Lung (tissue), 12 donors: ENCODE results near the gene BABAM2. TPM values are rescaled to one million over a fixed set of nuclear protein-coding genes. Genes with fewer than 3 reads are reported as not detected.

Experiments used
- ATAC-seq: fragments of 200-7000 bp; cut with Tn5 transposase; one replicate; pipeline ENCODE4 v1.9.1; 2020; ENCODE audit warnings: moderate number of reproducible peaks; ENCODE audit not compliant: insufficient read depth, low FRiP score
- DNase-seq, 3 donors: peaks; one replicate each; pipeline ENCODE4 v3.0.0-alpha.2; 2013 to 2017
- H3K27ac ChIP-seq, 2 donors: one replicate each; pipeline ENCODE4 v1.5.1; 2013; ENCODE audit warnings: mild to moderate bottlenecking in 2 of 2, moderate library complexity in 2 of 2, control low read depth in 1 of 2, inconsistent platforms in 1 of 2, low read depth in 1 of 2, low read length in 1 of 2
- H3K27me3 ChIP-seq, 3 donors: one replicate each; pipeline ENCODE4 v1.5.1; 2013; ENCODE audit warnings: low read length in 2 of 3; ENCODE audit not compliant: control insufficient read depth in 3 of 3, insufficient read depth in 3 of 3
- H3K36me3 ChIP-seq, 4 donors: one replicate each; pipeline ENCODE4 v1.5.1; 2013; ENCODE audit warnings: low read length in 4 of 4, mild to moderate bottlenecking in 1 of 4, moderate library complexity in 1 of 4; ENCODE audit not compliant: control insufficient read depth in 4 of 4, insufficient read depth in 4 of 4
- H3K4me1 ChIP-seq, 5 donors: one replicate each; pipeline ENCODE4 v1.5.1; 2013; ENCODE audit warnings: low read length in 5 of 5, mild to moderate bottlenecking in 2 of 5, moderate library complexity in 1 of 5; ENCODE audit not compliant: control insufficient read depth in 5 of 5, insufficient read depth in 5 of 5
- H3K4me3 ChIP-seq: one replicate; pipeline ENCODE4 v1.5.1; 2013; ENCODE audit warnings: mild to moderate bottlenecking, control low read depth, moderate library complexity
- H3K9ac ChIP-seq, 2 donors: one replicate each; pipeline ENCODE4 v1.5.1; 2013; ENCODE audit warnings: low read length in 2 of 2, control low read depth in 1 of 2; ENCODE audit not compliant: insufficient read depth in 1 of 2
- H3K9me3 ChIP-seq, 4 donors: one replicate each; pipeline ENCODE4 v1.5.1; 2013; ENCODE audit warnings: low read length in 3 of 4, mild to moderate bottlenecking in 1 of 4, moderate library complexity in 1 of 4; ENCODE audit not compliant: control insufficient read depth in 4 of 4, insufficient read depth in 3 of 4
- WGBS, 2 donors: extraction: QIAGEN DNeasy Blood & Tissue Kit; methylation state at CpG; one replicate each; pipeline ENCODE4 v1.1.7; 2013; 5-methylcytosine and 5-hydroxymethylcytosine counted together
- polyA plus RNA-seq, 2 donors: library from polyadenylated mRNA; stranded (reverse); fragments of 200-250 nt; gene quantifications; one replicate each; pipeline ENCODE4 v1.2.1, GENCODE V29; 2013
- total RNA-seq, 2 donors: library from RNA; depleted of rRNA in 1 of 2; stranded (reverse); fragments of >200 nt in 1 of 2; gene quantifications; one replicate each; pipeline ENCODE4 v1.2.1, GENCODE V29; 2014 to 2021
- TF ChIP-seq, protein P1 (sequence below): IDR thresholded peaks from 2 replicates; pipeline ENCODE4 v1.5.1; 2012; ENCODE audit warnings: mild to moderate bottlenecking; ENCODE audit errors: control extremely low read depth, extremely low read depth
- donor health status: control.
- donor health status: control.
- donor health status: Bipolar disorder and iron deficiency.
- donor health status: healthy.
- donor health status: DM: yes; HTN: yes; CAD: no.

BABAM2 gene
- total and polyA plus RNA-seq, 4 donors: 19.0 to 43.3 (median 33.7) TPM

DNA sequence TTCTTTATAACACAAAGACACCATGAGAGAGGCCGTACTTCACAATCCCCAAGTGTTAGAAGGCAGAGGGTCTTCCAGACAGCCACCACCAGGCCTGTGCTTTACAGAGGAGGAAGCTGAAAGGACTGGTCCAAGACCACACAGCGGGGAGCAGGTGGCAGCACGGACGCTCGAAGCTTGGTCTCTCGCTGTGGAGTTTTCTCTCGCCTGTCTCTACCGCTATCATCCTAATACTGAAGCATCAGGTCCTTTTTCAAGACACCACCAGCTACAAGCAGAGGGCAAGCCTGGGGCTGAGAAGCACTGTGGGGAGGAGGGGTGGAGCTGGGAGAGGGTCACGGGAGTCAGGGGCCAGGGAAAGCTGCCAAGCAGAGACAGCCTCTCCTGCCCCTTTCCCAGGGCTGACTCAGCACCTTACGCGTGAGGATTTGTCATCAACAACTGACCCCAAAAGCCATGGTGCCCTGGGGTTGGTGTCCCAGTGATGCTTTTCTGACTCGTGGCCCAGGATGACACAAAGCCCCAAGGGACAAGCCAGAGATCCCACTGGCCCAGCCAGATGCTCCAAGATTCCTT lies 470.3 kb downstream of the BABAM2 start:
- H3K27me3 ChIP-seq: no peaks in the 10 kb centered on the region
- WGBS, 2 donors: 62 to 73% methylated on average over 12 of the region's 12 CpGs
- no peaks in the 10 kb centered on the region for H3K36me3 ChIP-seq
- H3K9me3 ChIP-seq: no peaks in the 10 kb centered on the region
- no peak overlapping the region for H3K27ac ChIP-seq
- no peak overlapping the region for H3K4me3 ChIP-seq
- H3K4me1 ChIP-seq: peaks cover 0 to 45% (median 15%) of the 10 kb centered on the region in 5 donors
- no peak overlapping the region for H3K9ac ChIP-seq
- TF ChIP-seq, protein P1, sequence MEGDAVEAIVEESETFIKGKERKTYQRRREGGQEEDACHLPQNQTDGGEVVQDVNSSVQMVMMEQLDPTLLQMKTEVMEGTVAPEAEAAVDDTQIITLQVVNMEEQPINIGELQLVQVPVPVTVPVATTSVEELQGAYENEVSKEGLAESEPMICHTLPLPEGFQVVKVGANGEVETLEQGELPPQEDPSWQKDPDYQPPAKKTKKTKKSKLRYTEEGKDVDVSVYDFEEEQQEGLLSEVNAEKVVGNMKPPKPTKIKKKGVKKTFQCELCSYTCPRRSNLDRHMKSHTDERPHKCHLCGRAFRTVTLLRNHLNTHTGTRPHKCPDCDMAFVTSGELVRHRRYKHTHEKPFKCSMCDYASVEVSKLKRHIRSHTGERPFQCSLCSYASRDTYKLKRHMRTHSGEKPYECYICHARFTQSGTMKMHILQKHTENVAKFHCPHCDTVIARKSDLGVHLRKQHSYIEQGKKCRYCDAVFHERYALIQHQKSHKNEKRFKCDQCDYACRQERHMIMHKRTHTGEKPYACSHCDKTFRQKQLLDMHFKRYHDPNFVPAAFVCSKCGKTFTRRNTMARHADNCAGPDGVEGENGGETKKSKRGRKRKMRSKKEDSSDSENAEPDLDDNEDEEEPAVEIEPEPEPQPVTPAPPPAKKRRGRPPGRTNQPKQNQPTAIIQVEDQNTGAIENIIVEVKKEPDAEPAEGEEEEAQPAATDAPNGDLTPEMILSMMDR: no peak
- DNase-seq (no peak), ATAC-seq (no peak)

DNA sequence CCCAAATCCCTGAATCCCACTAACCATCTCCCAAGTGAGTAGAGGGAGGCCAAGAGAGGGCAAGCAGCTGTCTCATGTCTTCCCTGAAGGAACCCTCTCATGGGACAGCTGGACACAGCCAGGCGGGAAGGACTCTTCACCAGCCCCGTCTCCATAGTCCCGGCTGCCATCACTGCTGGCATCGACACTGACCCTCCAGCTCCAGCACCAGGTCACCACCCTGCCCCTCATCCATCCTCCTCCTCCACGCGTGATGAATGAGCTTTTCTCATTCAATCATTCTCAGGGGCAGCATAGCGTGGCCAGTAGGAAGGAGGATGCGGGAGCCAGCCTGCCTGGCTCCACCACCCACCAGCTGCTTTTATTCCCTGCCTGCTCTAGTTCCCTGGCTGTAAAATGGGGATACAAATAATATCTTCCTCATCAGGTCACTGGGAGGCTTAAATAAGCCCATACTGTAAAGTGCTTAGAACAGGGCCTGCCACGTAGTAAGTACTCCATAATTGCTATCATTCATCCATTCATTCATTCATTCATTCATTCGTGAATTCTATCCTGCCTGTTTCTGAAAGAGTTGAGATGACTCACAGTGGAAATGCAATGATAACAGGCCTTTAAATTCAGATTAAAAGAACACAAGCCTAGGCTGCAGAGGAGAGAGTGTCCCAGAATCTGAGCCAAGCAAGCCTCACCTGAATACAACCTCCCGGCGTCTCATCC lies 471.6 kb downstream of the BABAM2 start:
- no peak overlapping the region for H3K4me3 ChIP-seq
- DNase-seq (no peak), ATAC-seq (no peak)
- H3K36me3 ChIP-seq: no peaks in the 10 kb centered on the region
- no peak overlapping the region for H3K27ac ChIP-seq
- no peak overlapping the region for H3K9ac ChIP-seq
- 74 to 84% methylated on average over 12 of the region's 12 CpGs for WGBS, 2 donors
- peaks cover 0 to 45% (median 16%) of the 10 kb centered on the region in 5 donors for H3K4me1 ChIP-seq
- TF ChIP-seq, protein P1: no peak
- H3K9me3 ChIP-seq: no peaks in the 10 kb centered on the region
- no peaks in the 10 kb centered on the region for H3K27me3 ChIP-seq

DNA sequence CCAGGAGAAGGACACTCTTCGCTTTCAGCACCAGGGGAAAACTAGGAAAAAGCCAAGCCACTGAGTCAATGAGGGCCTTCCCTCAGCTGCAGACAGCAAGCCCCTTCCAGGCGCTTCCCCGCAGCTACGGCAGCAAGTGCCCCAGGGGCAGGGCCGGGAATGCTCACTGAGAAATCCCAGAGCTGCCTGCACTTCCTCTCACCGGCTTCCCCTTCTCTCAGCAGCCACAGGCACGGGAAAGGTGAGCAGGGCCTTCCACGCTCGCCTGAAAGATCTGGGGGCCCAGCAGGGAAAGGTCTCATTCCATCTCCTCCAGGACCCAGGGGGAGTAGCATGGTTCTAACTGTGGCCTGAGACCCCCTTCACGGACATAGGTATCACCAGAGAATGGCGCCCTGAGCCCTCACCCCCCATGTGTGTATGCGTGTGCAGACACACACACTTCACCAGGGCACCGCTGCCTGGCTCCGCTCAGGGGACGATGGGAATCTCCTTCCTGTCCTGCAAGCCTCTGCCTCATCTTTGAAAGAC lies 472.5 kb downstream of the BABAM2 start:
- TF ChIP-seq, protein P1: no peak
- no peak overlapping the region for H3K9ac ChIP-seq
- H3K9me3 ChIP-seq: no peaks in the 10 kb centered on the region
- WGBS, 2 donors: 81 to 85% methylated on average over 15 of the region's 15 CpGs
- no peak overlapping the region for H3K4me3 ChIP-seq
- no peaks in the 10 kb centered on the region for H3K27me3 ChIP-seq
- ATAC-seq (no peak), DNase-seq (no peak)
- no peak overlapping the region for H3K27ac ChIP-seq
- H3K4me1 ChIP-seq: peaks cover 0 to 47% (median 16%) of the 10 kb centered on the region in 5 donors
- no peaks in the 10 kb centered on the region for H3K36me3 ChIP-seq
